Activated CD4-positive, alpha-beta T cell treated with anti-CD3 and anti-CD28 coated beads, Interleukin-2, amount 50 U/mL, for 48 hours (primary cell): ENCODE measurements around the gene HOXA4.

Source experiments
- DNase-seq, 2 experiments: peaks; one replicate each; pipeline ENCODE4 v3.0.0-alpha.2; 2020

HOXA4 gene

GRCh38 chr7:27115221-27116026 lies 15.1 kb downstream of the HOXA4 start:
- no peak for DNase-seq

- DNase-seq = no peak
Measured at GRCh38 chr7:27114881-27115220, 15.7 kb downstream of the HOXA4 start.

- no peak for DNase-seq
Measured at GRCh38 chr7:27113991-27114769, 16.4 kb downstream of the HOXA4 start.

- DNase-seq = no peak
Measured at GRCh38 chr7:27112955-27113949, 17.3 kb downstream of the HOXA4 start.

- DNase-seq = no peak
Measured at GRCh38 chr7:27112361-27112760, 18.2 kb downstream of the HOXA4 start.

GRCh38 chr7:27111751-27112277 lies 18.7 kb downstream of the HOXA4 start:
- no peak for DNase-seq

- no peak for DNase-seq
Measured at GRCh38 chr7:27111042-27111750, 19.4 kb downstream of the HOXA4 start.

- DNase-seq = no peak
Measured at GRCh38 chr7:27110186-27111031, 20.1 kb downstream of the HOXA4 start.

- DNase-seq = no peak
Measured at GRCh38 chr7:27109466-27110185, 20.9 kb downstream of the HOXA4 start.

GRCh38 chr7:27108390-27109127 lies 22.0 kb downstream of the HOXA4 start:
- DNase-seq = no peak

GRCh38 chr7:27107391-27108381 lies 22.9 kb downstream of the HOXA4 start:
- DNase-seq = no peak

GRCh38 chr7:27106901-27107240 lies 23.7 kb downstream of the HOXA4 start:
- no peak for DNase-seq

- no peak for DNase-seq
Measured at GRCh38 chr7:27106181-27106900, 24.2 kb downstream of the HOXA4 start.

- DNase-seq = no peak
Measured at GRCh38 chr7:27105301-27106031, 25.1 kb downstream of the HOXA4 start.

- no peak for DNase-seq
Measured at GRCh38 chr7:27104341-27105058, 26.1 kb downstream of the HOXA4 start.

- no peak for DNase-seq
Measured at GRCh38 chr7:27103489-27104226, 26.9 kb downstream of the HOXA4 start.
